ENCODE measurements around the gene GNAT1.

The GNAT1 gene

DNA sequence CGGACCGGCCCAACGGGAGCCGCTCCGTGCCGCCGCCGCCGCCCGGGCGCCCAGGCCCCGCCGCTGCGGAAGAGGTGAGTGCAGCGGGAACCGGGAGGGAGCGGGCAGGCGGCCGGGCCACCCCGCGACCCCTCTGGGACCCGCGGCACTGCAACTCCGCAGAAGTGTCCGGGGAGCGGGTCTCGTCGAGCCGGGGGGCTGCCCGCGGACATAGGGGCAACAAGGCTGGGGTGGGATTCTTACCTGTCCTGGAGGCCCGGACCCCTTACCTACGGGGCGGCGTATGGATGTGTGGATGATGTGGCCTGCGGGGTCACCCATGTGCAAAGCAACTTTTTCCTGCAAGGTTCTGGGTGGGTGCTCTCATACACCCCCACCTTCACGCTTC lies 35.9 kb upstream of the GNAT1 start:
- no peak for TF ChIP-seq PPARA (CRISPR knock-in tag; IDR thresholded peaks at IDR 0.05; ENCODE audit: borderline replicate concordance)
- no peak for TF ChIP-seq RARB (CRISPR knock-in tag; IDR thresholded peaks at IDR 0.05)
- no peak for TF ChIP-seq BACH2 (CRISPR knock-in tag; IDR thresholded peaks at IDR 0.05; ENCODE audit: borderline replicate concordance)
- TF ChIP-seq ZNF8 (CRISPR knock-in tag; IDR thresholded peaks at IDR 0.05) = no peak
- TF ChIP-seq TSHZ2 (CRISPR knock-in tag; IDR thresholded peaks at IDR 0.05) = no peak
- no peak for TF ChIP-seq GLIS3 (CRISPR knock-in tag; IDR thresholded peaks at IDR 0.05)
- no peak for TF ChIP-seq TCF4 (CRISPR knock-in tag; IDR thresholded peaks at IDR 0.05; ENCODE audit: borderline replicate concordance)
- TF ChIP-seq ZFP30 (CRISPR knock-in tag; IDR thresholded peaks at IDR 0.05) = no peak
- TF ChIP-seq OSR1 (CRISPR knock-in tag; IDR thresholded peaks at IDR 0.05) = no peak
- no peak for TF ChIP-seq ESRRG (CRISPR knock-in tag; IDR thresholded peaks at IDR 0.05)
- TF ChIP-seq ISL1 (CRISPR knock-in tag; IDR thresholded peaks at IDR 0.05) = no peak
- TF ChIP-seq, protein P1, sequence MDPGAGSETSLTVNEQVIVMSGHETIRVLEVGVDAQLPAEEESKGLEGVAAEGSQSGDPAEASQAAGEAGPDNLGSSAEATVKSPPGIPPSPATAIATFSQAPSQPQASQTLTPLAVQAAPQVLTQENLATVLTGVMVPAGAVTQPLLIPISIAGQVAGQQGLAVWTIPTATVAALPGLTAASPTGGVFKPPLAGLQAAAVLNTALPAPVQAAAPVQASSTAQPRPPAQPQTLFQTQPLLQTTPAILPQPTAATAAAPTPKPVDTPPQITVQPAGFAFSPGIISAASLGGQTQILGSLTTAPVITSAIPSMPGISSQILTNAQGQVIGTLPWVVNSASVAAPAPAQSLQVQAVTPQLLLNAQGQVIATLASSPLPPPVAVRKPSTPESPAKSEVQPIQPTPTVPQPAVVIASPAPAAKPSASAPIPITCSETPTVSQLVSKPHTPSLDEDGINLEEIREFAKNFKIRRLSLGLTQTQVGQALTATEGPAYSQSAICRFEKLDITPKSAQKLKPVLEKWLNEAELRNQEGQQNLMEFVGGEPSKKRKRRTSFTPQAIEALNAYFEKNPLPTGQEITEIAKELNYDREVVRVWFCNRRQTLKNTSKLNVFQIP (CRISPR knock-in tag; IDR thresholded peaks at IDR 0.05; ENCODE audit: borderline replicate concordance, low read depth) = no peak
- TF ChIP-seq ZNF70 (CRISPR knock-in tag; IDR thresholded peaks at IDR 0.05) = no peak
- TF ChIP-seq ZC3H10 (CRISPR knock-in tag; IDR thresholded peaks at IDR 0.05) = no peak
- no peak for TF ChIP-seq ARNTL (CRISPR knock-in tag; IDR thresholded peaks at IDR 0.05; ENCODE audit: borderline replicate concordance, low read depth)
- TF ChIP-seq, protein P2, sequence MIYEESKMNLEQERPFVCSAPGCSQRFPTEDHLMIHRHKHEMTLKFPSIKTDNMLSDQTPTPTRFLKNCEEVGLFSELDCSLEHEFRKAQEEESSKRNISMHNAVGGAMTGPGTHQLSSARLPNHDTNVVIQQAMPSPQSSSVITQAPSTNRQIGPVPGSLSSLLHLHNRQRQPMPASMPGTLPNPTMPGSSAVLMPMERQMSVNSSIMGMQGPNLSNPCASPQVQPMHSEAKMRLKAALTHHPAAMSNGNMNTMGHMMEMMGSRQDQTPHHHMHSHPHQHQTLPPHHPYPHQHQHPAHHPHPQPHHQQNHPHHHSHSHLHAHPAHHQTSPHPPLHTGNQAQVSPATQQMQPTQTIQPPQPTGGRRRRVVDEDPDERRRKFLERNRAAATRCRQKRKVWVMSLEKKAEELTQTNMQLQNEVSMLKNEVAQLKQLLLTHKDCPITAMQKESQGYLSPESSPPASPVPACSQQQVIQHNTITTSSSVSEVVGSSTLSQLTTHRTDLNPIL (CRISPR knock-in tag; IDR thresholded peaks at IDR 0.05; ENCODE audit: low read depth) = no peak
- TF ChIP-seq, protein P3, sequence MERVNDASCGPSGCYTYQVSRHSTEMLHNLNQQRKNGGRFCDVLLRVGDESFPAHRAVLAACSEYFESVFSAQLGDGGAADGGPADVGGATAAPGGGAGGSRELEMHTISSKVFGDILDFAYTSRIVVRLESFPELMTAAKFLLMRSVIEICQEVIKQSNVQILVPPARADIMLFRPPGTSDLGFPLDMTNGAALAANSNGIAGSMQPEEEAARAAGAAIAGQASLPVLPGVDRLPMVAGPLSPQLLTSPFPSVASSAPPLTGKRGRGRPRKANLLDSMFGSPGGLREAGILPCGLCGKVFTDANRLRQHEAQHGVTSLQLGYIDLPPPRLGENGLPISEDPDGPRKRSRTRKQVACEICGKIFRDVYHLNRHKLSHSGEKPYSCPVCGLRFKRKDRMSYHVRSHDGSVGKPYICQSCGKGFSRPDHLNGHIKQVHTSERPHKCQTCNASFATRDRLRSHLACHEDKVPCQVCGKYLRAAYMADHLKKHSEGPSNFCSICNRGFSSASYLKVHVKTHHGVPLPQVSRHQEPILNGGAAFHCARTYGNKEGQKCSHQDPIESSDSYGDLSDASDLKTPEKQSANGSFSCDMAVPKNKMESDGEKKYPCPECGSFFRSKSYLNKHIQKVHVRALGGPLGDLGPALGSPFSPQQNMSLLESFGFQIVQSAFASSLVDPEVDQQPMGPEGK (CRISPR knock-in tag; IDR thresholded peaks at IDR 0.05; ENCODE audit: borderline replicate concordance) = no peak
- TF ChIP-seq TOX (CRISPR knock-in tag; IDR thresholded peaks at IDR 0.05; ENCODE audit: borderline replicate concordance) = no peak

GRCh38 chr3:50155891-50156290 lies 35.5 kb upstream of the GNAT1 start:
- TF ChIP-seq ZNF70 (CRISPR knock-in tag; IDR thresholded peaks at IDR 0.05) (no peak), SNAI2 (CRISPR knock-in tag; IDR thresholded peaks at IDR 0.05) (no peak), ZC3H10 (CRISPR knock-in tag; IDR thresholded peaks at IDR 0.05) (no peak)
- TF ChIP-seq, protein P1 (CRISPR knock-in tag; IDR thresholded peaks at IDR 0.05; ENCODE audit: borderline replicate concordance, low read depth) = no peak
- TF ChIP-seq, protein P3 (CRISPR knock-in tag; IDR thresholded peaks at IDR 0.05; ENCODE audit: borderline replicate concordance) = no peak
- no peak for ATAC-seq

More for the DNA sequence above, 35.9 kb upstream of the GNAT1 start:
- ATAC-seq = no peak

Measured in SK-N-SH treated with all-trans-retinoic acid at 6 μM for 48 hours (cell line).